NCI-H1417 (cell line): Measurements from ENCODE around the gene ITPR3.

ENCODE experiments used
- DNase-seq, 3 experiments: peaks; one replicate each; lab custom pipeline; 2025; lab: John Stamatoyannopoulos, UW

The ITPR3 gene

GRCh38 chr6:33686981-33687975 lies 66.2 kb downstream of the ITPR3 start:
- no peak for DNase-seq

- no peak for DNase-seq
Observed at GRCh38 chr6:33688006-33688405, 66.9 kb downstream of the ITPR3 start.

- DNase-seq = no peak
Observed at GRCh38 chr6:33688451-33689147, 67.5 kb downstream of the ITPR3 start.

GRCh38 chr6:33689148-33689494 lies 68.0 kb downstream of the ITPR3 start:
- DNase-seq = no peak

- DNase-seq = no peak
Observed at GRCh38 chr6:33689879-33690278, 68.8 kb downstream of the ITPR3 start.

GRCh38 chr6:33690766-33691165 lies 69.6 kb downstream of the ITPR3 start:
- no peak for DNase-seq

GRCh38 chr6:33691456-33692077 lies 70.4 kb downstream of the ITPR3 start:
- DNase-seq = no peak

GRCh38 chr6:33692078-33692759 lies 71.1 kb downstream of the ITPR3 start:
- DNase-seq = no peak

- DNase-seq = no peak
Observed at GRCh38 chr6:33692760-33693158, 71.6 kb downstream of the ITPR3 start.

GRCh38 chr6:33693186-33694105 lies 72.3 kb downstream of the ITPR3 start:
- DNase-seq = no peak

- peak in 1 of 3 experiments; percentile 51 for DNase-seq
Observed at GRCh38 chr6:33694401-33694931, 73.3 kb downstream of the ITPR3 start.

- no peak for DNase-seq
Observed at GRCh38 chr6:33694977-33695376, 73.9 kb downstream of the ITPR3 start.

- peak in 1 of 3 experiments; percentile 16 for DNase-seq
Observed at GRCh38 chr6:33695451-33695887, 74.3 kb downstream of the ITPR3 start.

GRCh38 chr6:33696076-33696475 lies 75.0 kb downstream of the ITPR3 start:
- no peak for DNase-seq

GRCh38 chr6:33696548-33697518 lies 75.7 kb downstream of the ITPR3 start:
- peak; percentile 15 to 44 (median 24) for DNase-seq

GRCh38 chr6:33697845-33698244 lies 76.7 kb downstream of the ITPR3 start:
- no peak for DNase-seq

- no peak for DNase-seq
Observed at GRCh38 chr6:33698494-33698893, 77.4 kb downstream of the ITPR3 start.

- no peak for DNase-seq
Observed at GRCh38 chr6:33699131-33699530, 78.0 kb downstream of the ITPR3 start.

GRCh38 chr6:33699739-33700138 lies 78.6 kb downstream of the ITPR3 start:
- no peak for DNase-seq
